Right lobe of liver (tissue), 6 donors: Measurements from ENCODE around the gene SPTY2D1. TPM values are rescaled to one million over a fixed set of nuclear protein-coding genes. Genes with fewer than 3 reads are reported as not detected.

Experiments used
- ATAC-seq, 4 donors: fragments of 200-7000 bp; cut with Tn5 transposase; one replicate each; pipeline ENCODE4 v1.9.1; 2020; ENCODE audit warnings: mild to moderate bottlenecking in 4 of 4, moderate library complexity in 4 of 4
- DNase-seq, 3 donors: peaks; one replicate each; pipeline ENCODE4 v3.0.0-alpha.2; 2020
- H3K27ac ChIP-seq, 3 donors: fragments of 200-600 bp; one replicate each; pipeline ENCODE4 v1.8.0; 2022
- H3K27me3 ChIP-seq, 2 donors: fragments of 200-600 bp; one replicate each; pipeline ENCODE4 v1.8.0; 2022
- H3K36me3 ChIP-seq, 4 donors: fragments of 200-600 bp; sonication (generic) in 1 of 4; one replicate each; pipeline versions ENCODE4 v1.5.1 to v1.8.0; 2017 to 2022; ENCODE audit warnings: control low read depth in 1 of 4
- H3K4me1 ChIP-seq, 4 donors: fragments of 200-600 bp; sonication (generic) in 1 of 4; one replicate each; pipeline versions ENCODE4 v1.5.1 to v1.8.0; 2017 to 2022; ENCODE audit warnings: control low read depth in 1 of 4
- H3K4me3 ChIP-seq, 3 donors: fragments of 200-600 bp; one replicate each; pipeline ENCODE4 v1.8.0; 2022
- H3K9me3 ChIP-seq, 4 donors: fragments of 200-600 bp; sonication (generic) in 1 of 4; one replicate each; pipeline versions ENCODE4 v1.5.1 to v1.8.0; 2017 to 2022; ENCODE audit warnings: control low read depth in 1 of 4
- POLR2A ChIP-seq: fragments of 450-650 bp; IDR thresholded peaks from one replicate; pipeline ENCODE4 v1.6.1; 2017; ENCODE audit warnings: antibody characterized with exemption, mild to moderate bottlenecking
- WGBS: methylation state at CpG from one replicate; pipeline ENCODE4 v1.1.6; 2018; ENCODE audit warnings: low coverage, low lambda C conversion rate; ENCODE audit not compliant: insufficient coverage; ENCODE audit errors: missing lambda C conversion rate; 5-methylcytosine and 5-hydroxymethylcytosine counted together
- intact Hi-C, 2 donors: fragments of 100-400 bp; cut with DNase I; formaldehyde crosslinking; loops; one replicate each; pipeline versions ENCODE4 v1.11.2 to v1.14.1; 2022
- total RNA-seq, 6 experiments: library from RNA; depleted of rRNA in 2 of 6; stranded (reverse); fragments of >200 nt in 2 of 6; fragmentation: NEBNext Ultra II Directional in 3 of 6; extraction: Animal tissue kit (Norgen Biotek cat#: 25700) in 3 of 6; gene quantifications; one replicate each; pipeline versions ENCODE4 v1.1.0 to v1.2.4, GENCODE V29; 2016 to 2023
- TF ChIP-seq, protein P1 (sequence below), 4 donors: fragments of 200-600 bp in 3 of 4; fragments of 450-650 bp in 1 of 4; IDR thresholded peaks; one replicate each; pipeline versions ENCODE4 v1.5.1 to v1.8.0; 2016 to 2022; ENCODE audit warnings: antibody characterized with exemption in 4 of 4, mild to moderate bottlenecking in 2 of 4
- donor health status: DM: no; HTN: yes; CAD: no.
- donor health status: DM: no; HTN: no; CAD: no.
- donor health status: DM: no; HTN: no; CAD: no.
- donor health status: DM: no; HTN: yes; CAD: no.
- donor health status: DM: no; HTN: yes; CAD: no.

SPTY2D1 gene
- total RNA-seq, 6 experiments from 2014 or later: 6.3 to 14.7 (median 8.4) TPM

GRCh38 chr11:18612394-18612793 is 21.7 kb downstream of the SPTY2D1 start:
- Histone ChIP-seq H3K27me3 (no peaks in the 10 kb centered on the region), H3K4me1 (no peaks in the 10 kb centered on the region), H3K4me3 (no peak overlapping the region), H3K9me3 (no peaks in the 10 kb centered on the region), H3K36me3 (peaks cover 0 to 61% (median 8%) of the 10 kb centered on the region in 4 donors), H3K27ac (no peak overlapping the region)
- TF ChIP-seq, protein P1, sequence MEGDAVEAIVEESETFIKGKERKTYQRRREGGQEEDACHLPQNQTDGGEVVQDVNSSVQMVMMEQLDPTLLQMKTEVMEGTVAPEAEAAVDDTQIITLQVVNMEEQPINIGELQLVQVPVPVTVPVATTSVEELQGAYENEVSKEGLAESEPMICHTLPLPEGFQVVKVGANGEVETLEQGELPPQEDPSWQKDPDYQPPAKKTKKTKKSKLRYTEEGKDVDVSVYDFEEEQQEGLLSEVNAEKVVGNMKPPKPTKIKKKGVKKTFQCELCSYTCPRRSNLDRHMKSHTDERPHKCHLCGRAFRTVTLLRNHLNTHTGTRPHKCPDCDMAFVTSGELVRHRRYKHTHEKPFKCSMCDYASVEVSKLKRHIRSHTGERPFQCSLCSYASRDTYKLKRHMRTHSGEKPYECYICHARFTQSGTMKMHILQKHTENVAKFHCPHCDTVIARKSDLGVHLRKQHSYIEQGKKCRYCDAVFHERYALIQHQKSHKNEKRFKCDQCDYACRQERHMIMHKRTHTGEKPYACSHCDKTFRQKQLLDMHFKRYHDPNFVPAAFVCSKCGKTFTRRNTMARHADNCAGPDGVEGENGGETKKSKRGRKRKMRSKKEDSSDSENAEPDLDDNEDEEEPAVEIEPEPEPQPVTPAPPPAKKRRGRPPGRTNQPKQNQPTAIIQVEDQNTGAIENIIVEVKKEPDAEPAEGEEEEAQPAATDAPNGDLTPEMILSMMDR (IDR thresholded peaks at IDR 0.05): no peak
- TF ChIP-seq POLR2A: no peak
- no peak for DNase-seq
- WGBS: 92% methylated on average over 4 of the region's 4 CpGs
- no peak for ATAC-seq
- intact Hi-C loops: no loop called here

GRCh38 chr11:18611196-18611595 is 22.9 kb downstream of the SPTY2D1 start:
- intact Hi-C loops: no loop called here
- Histone ChIP-seq H3K27ac (no peak overlapping the region), H3K36me3 (peaks cover 0 to 65% (median 8%) of the 10 kb centered on the region in 4 donors), H3K27me3 (no peaks in the 10 kb centered on the region), H3K4me1 (no peaks in the 10 kb centered on the region), H3K9me3 (no peaks in the 10 kb centered on the region), H3K4me3 (no peak overlapping the region)
- WGBS: 94% methylated on average over 2 of the region's 2 CpGs
- TF ChIP-seq, protein P1 (IDR thresholded peaks at IDR 0.05): no peak
- DNase-seq (no peak), ATAC-seq (no peak)

DNA sequence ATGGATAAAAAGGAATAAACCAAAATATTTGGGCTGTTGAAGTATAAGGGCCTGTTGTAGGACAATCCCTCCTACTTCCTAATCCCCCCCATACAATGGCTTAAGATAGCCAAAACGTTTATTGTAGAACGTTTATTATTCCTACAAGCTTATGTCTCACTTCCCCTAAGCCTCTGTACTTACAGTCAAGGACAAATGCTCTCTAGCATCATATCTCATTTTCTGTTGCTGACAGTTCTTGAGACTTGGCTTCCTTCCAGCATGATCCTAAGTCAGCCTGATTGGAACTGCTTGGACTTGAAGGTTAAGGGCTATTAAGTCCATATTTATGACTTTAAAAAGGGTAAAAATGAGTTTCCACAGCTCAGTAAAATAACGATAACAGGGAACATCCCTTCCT is 25.8 kb downstream of the SPTY2D1 start:
- ATAC-seq (no peak), DNase-seq (no peak)
- Histone ChIP-seq H3K4me3 (no peak overlapping the region), H3K27ac (no peak overlapping the region), H3K4me1 (no peaks in the 10 kb centered on the region), H3K9me3 (no peaks in the 10 kb centered on the region), H3K27me3 (no peaks in the 10 kb centered on the region), H3K36me3 (peaks cover 0 to 41% (median 4%) of the 10 kb centered on the region in 4 donors)
- intact Hi-C loops: no loop called here
- TF ChIP-seq, protein P1 (IDR thresholded peaks at IDR 0.05): no peak
- TF ChIP-seq POLR2A: no peak
- WGBS: 66% methylated on average over 3 of the region's 3 CpGs

DNA sequence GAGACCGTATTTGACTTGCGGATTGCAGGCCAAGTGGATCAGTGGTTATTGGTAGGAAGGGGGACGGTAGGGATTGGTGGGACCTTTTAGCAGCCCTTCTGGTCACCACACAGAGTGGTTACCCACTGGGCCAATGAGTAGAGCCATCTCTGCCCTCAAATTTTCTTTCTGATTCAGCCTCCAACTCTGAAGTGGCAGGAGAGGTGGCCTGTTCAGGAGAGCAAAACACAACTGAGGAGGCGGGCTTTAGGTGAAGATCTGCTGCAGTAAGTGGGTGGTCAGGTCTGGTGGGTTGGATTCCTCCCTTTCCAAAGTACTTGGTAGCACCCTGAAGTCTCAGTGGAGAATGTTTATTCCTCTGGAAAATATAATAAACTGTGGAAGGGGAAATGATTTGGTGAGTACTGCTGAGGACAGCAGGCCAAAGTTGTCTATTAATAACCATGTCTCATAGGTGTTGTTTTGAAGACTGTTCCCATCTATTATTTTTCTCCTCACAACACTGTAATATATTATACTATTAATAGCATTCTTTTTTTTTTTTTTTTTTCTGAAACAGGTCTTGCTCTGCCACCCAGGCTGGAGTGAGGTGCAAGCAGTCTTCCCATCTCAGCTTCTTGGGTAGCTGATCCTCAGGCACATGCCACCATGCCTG is 33.1 kb downstream of the SPTY2D1 start:
- H3K9me3 ChIP-seq: no peaks in the 10 kb centered on the region
- H3K4me3 ChIP-seq: no peak overlapping the region
- intact Hi-C loops: no loop called here
- peaks cover 0 to 2% (median 0%) of the 10 kb centered on the region in 4 donors for H3K36me3 ChIP-seq
- no peak overlapping the region for H3K27ac ChIP-seq
- no peaks in the 10 kb centered on the region for H3K4me1 ChIP-seq
- DNase-seq (no peak), ATAC-seq (no peak)
- 88% methylated on average over 3 of the region's 4 CpGs for WGBS
- TF ChIP-seq POLR2A: no peak
- TF ChIP-seq, protein P1 (IDR thresholded peaks at IDR 0.05): no peak
- H3K27me3 ChIP-seq: no peaks in the 10 kb centered on the region
